DMS114 treated with DMSO at 0.1 percent for 48 hours (cell line): ENCODE results near the gene ZDHHC14.
"Not testable (repeated sequence)": the region's sequence is repeated elsewhere in the genome, so short reads cannot be mapped to it uniquely, and the experiment has no call there.

Source experiments
- DNase-seq: peaks from one replicate; lab custom pipeline; 2025; ENCODE audit not compliant: unreplicated experiment; lab: John Stamatoyannopoulos, UW

The ZDHHC14 gene

GRCh38 chr6:157379656-157380457 is 1.1 kb upstream of the ZDHHC14 start:
- peak; percentile 77 for DNase-seq

DNA sequence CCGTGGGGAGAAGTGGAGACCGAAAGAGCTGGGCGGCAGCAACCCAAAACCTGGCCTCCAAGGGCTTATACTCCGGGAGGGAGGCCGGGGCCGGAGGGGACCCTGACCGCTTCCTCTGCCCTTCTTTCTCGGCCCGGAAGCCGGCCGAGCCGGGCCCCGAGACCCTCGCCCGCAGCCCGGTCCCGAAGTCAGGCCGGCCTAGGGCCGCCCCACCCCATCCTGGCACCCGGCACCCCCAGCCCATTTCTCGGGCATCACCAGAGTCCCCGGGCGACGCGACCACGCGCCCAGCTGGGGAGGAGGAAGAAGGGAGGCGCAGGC is 572 bp upstream of the ZDHHC14 start:
- DNase-seq: no peak

- no peak for DNase-seq
Measured at GRCh38 chr6:157381631-157382621, 936 bp downstream of the ZDHHC14 start.

DNA sequence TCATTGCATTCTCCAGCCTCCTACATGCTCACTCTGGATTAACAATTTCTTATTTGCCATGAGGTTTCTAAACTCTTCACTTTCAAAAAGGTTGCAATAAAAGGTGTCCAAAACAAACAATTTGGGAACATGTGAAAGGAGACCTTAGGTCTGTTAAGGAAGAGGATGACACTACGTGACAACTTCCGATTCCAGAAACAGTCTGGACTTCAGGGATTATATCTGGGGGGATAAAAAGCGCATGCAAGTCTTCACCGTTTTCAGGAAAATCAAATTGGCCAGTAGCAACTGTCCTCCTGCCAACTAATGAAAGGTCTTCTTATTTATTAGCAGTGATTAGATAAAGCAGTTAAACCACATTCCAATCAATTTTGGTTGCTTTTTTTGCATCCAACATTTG is 1.8 kb downstream of the ZDHHC14 start:
- DNase-seq: no peak

- DNase-seq: no peak
Measured at GRCh38 chr6:157383471-157383870, 2.5 kb downstream of the ZDHHC14 start.

- DNase-seq: not testable (repeated sequence)
Measured at GRCh38 chr6:157384962-157385361, 4.0 kb downstream of the ZDHHC14 start.

DNA sequence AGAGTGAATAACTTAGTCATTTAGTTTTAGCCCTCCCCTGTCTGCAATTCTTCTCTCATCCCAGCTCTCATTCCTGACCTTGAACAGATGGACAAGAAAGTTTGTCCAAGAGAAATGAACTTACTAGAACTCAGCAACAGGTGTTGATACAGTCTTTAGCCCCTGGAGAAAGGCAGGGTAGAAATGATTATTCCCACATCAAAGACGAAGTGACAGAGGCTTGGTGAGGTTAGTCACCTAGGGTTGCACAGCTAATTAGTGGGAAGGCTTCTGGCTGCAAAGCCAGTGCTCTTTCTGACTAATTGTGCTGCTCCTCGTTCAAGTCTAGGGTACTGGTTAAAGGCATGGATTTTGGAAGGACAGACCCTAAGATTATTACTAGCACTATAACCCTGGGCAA is 4.5 kb downstream of the ZDHHC14 start:
- no peak for DNase-seq

- no peak for DNase-seq
Measured at GRCh38 chr6:157386023-157386422, 5.0 kb downstream of the ZDHHC14 start.

GRCh38 chr6:157386454-157386853 is 5.5 kb downstream of the ZDHHC14 start:
- no peak for DNase-seq

GRCh38 chr6:157388924-157389323 is 7.9 kb downstream of the ZDHHC14 start:
- DNase-seq: no peak

- no peak for DNase-seq
Measured at GRCh38 chr6:157390273-157391060, 9.5 kb downstream of the ZDHHC14 start.

GRCh38 chr6:157392927-157393668 is 12.1 kb downstream of the ZDHHC14 start:
- no peak for DNase-seq

DNA sequence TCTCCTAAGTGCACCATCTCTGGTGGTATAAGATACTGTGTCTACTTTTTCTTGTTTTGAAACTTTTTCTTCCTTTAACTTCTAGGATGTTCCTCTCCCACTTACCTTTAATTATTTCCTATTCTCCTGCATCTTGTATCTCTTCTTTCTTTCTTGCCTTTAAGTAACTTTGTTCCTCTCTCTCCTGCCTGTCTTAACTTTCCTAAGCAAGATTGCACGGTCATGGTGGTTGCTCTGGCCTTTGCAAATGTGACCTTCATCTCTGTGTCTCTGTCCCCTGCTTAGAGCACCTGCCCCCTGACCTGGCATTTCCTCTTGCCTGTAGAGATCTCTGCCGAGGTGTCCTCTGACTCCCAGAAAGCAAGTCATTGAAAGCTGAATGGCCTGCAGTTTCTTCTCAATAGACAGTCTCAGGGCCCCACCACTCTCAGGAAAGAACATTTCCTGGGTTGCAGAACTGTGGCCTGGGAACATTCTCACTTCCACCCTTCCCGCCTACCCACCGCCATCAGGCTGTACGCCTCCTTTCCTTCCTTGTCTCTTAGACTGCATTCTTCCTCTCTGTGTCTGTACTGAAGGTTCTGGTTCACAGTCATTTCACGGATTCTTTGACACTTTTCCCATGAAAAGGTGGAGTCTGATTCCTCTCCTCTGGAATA is 12.8 kb downstream of the ZDHHC14 start:
- no peak for DNase-seq

DNA sequence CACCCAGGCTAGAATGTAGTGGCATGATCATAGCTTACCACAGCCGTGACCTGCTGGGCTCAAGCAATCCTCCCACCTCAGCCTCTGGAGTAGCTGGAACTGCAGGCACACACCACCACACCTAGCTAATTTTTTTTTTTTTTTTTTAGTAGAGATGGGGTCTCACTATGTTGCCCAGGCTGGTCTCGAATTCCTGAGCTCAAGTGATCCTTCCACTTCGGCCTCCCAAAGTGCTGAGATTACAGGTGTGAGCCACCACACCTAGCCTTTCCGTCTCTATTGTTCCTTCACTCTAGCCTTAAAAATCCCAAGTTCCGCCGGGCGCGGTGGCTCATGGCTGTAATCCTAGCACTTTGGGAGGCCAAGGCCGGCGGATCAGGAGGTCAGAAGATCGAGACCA is 14.2 kb downstream of the ZDHHC14 start:
- not testable (repeated sequence) for DNase-seq

DNA sequence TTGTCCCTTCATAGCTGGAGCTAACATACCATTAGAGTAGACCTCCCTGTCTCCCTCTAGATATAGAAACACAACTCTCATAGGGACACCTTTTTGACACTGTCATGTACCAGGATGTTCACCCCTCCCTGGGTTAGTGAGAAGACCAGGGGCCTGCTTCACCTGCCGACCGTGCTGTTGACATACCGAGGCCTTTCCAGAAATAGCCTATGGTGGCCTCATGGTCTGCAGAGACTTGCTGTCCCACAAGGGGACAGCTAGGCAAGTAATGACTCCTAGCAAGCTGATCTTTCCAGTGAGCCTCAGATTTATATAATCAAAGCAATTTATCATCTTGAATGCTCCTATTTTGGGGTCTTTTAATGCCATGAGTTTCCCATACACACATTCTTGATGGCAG is 15.0 kb downstream of the ZDHHC14 start:
- DNase-seq: no peak

DNA sequence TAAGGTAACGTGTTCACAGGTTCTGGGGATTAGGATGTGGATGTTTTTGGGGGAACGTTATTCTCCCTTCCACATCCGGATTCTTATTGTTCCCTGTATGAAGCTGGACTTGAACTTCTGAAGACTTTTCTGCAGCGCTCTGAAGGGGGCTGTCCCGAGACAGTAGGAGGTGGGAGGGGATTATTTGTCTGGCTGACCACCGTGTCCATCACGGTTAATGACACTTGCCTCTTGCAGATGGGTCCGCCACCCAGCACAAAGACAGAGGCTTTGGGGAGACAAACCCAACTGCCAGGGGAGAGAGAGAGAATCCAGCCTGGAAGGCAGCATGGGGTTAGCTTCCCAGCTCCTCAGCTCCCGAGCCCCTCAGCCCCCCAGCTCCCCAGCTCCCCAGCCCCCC is 16.7 kb downstream of the ZDHHC14 start:
- DNase-seq: no peak

- no peak for DNase-seq
Measured at GRCh38 chr6:157398151-157398550, 17.2 kb downstream of the ZDHHC14 start.

DNA sequence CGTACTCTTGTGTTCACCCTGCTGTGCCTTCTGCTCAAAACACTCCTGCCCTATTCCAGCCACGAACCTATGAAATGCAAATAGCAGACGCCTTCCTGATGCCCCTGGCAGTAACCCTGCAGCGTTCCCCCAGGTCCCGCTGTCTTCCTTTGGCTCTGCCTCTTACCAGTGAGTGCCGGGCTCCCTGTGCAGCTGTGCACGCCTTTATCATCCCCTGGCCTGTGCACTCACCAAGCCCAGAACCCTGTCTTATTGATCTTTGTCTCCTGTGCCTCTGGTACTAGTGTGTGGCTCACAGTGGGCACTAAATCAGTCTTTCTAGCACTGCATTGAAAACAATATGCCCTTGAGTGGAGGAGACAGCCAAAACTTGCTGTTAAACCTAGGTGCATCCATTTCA is 19.7 kb downstream of the ZDHHC14 start:
- no peak for DNase-seq

DNA sequence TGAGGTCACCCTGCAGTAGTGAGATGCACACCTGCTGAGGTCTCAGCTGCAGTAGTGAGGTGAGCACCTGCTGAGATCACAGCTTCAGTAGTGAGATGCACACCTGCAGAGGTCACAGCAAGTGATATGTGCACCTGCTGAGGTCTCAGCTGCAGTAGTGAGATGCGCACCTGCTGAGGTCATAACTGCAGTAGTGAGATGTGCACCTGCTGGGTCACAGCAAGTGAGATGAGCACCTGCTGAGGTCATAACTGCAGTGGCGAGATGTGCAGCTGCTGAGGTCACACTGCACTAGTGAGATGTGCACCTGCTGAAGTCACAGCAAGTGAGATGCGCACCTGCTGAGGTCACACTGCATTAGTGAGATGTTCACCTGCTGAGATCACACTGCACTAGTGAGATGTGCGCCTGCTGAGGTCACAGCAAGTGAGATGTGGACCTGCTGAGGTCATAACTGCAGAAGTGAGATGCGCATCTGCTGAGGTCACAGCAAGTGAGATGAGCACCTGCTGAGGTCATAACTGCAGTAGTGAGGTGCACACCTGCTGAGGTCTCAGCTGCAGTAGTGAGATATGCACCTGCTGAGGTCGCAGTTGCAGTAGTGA is 20.8 kb downstream of the ZDHHC14 start:
- DNase-seq: no peak
